ENCODE data around the gene PDGFRA. TPM values are rescaled to one million over a fixed set of nuclear protein-coding genes. Genes with fewer than 3 reads are reported as not detected.

Gene PDGFRA
- total RNA-seq (2014; rRNA removed; shearing (Covaris generic)) = 16.9 and 18.0 TPM in 2 replicates

DNA sequence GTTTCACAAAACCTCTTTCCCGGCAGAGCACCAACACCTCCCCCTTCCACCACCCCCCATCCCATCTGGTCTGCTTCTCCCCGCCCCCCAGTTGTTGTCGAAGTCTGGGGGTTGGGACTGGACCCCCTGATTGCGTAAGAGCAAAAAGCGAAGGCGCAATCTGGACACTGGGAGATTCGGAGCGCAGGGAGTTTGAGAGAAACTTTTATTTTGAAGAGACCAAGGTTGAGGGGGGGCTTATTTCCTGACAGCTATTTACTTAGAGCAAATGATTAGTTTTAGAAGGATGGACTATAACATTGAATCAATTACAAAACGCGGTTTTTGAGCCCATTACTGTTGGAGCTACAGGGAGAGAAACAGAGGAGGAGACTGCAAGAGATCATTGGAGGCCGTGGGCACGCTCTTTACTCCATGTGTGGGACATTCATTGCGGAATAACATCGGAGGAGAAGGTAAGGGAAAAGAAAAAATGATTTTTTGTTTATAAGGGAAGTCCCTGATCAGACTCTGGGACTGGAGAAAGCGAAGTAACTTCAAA is at the start of gene PDGFRA:
TSS of gene PDGFRA (plus strand) at position 333 of the 541 bp plus-strand sequence. CDS start 29,476 bp downstream, outside the sequence.
- DNase-seq (ENCODE audit: low read depth) = peak; percentile 78

DNA sequence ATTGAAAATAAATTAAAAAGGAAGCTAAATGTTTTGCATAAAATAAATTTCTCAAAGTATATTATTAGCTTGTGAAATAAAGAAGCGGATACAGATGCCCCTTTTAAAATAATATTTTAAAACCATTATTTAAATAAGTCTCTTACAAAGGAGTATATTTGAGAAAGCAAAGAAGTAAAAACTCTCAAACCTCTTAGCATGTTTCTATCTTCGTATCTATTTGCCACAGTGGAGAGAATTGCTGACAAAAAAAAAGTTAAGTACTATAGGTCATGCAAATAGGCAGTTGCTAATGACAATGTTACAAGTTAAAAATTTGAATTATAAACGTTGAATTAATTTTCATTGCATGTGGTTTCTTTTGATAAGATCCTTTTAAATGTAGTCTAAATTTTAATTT is 44.5 kb upstream of the PDGFRA start:
- DNase-seq (ENCODE audit: low read depth) = no peak

DNA sequence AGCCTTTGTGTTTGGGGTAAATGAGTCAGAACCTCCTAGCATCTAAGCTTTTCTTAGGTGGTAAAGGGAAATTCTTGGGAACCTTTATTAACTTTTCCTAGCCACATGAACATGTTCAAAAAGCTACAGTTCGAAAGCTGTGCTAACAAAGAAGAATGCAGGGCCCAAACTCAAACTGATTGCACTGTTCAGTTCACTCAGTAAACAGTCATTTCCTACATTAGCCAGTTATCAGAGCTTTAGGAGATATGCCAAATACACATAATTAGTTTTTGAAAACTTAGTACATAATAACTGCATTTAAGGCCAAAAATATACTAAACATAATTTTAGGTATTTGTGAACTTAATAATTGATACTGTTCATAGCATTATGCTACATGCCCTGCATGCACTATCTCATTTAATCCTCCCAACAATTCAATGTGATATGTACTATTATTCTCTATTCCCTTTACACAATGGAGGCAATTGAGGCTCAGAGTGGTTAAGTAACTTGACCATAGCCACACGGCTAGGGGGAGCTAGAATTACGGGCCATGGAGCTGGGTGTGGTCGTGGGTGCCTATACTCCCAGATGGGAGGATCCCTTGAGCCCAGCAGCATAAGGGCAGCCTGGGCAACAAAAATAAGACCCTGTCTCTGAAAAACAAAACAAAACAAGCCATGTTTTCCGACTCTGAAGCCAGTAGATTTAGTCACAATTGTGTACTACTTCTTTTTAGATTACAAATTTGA is 43.9 kb upstream of the PDGFRA start:
- DNase-seq (ENCODE audit: low read depth) = peak; percentile 29

DNA sequence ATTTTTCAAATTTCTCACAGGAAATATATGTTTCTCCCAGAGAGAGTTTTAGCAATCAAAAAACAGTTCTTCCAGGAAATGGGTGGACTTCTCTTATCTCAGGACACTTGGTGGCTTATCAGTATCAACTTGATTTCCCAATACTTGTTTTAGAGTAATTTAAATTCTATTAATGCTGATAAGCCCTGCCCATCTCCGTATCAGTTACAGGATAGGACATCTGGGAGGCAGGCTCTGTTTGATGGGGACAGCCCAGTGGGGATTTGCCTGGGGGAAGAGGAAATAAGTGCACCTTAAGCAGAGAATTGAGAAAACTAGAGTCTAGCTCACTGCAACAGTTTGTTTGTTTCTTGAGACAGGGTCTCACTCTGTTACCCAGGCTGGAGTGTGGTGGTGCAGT is 43.2 kb upstream of the PDGFRA start:
- DNase-seq (ENCODE audit: low read depth) = no peak

DNA sequence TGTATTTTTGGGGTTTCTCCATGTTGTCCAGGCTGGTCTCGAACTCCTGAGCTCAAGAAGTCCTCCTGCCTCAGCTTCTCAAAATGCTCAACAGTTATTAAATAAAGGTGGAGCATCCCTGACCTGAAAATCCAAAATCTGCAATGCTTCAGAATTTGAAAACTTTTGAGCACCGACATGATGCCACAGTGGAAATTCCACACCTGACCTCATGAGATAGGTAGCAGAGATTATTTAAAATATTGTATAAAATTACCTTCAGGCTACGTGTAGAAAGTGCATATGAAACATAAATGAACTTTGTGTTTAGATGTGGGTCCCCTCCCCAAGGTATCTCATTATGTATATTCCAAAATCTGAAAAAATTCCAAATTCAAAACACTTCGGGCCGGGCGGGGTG is 42.7 kb upstream of the PDGFRA start:
- DNase-seq (ENCODE audit: low read depth) = no peak

DNA sequence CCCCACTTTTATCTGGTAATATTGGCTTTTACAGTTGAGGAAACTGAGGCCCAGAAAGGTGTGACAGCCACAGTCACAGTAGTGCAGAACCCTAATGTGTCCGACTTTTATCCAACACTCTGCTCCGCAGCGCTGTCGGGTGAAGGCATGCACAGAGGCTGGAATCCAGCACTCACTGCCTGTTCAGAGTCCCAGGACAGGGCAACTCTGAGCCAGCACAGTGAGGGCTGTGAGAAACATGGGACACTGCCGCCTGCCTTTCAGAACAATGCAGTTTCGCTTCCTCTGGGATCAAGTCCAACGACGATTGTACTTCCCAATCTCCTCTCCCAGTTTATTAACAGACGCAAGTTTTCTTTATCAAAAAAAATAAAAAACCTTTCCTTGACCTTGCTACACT is 41.9 kb upstream of the PDGFRA start:
- peak; percentile 32 for DNase-seq (ENCODE audit: low read depth)

DNA sequence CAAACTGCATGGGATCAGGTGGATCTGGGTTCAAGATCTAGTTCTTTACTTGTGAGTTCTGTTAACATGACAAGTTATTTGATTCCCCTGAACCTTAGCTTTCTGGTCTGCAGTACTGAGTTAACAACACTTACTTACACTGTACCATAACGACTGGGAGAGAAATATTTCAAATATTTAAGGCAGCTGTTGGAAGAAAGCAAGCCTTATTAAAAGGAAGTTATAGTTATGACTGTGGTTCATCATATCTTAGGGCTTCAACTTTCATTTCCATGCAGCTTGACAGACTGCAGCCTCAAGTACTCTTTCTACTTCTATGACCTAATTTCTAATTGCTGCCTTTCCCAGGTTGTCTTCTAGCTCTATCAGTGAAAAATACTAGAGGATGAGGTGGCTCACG is 40.0 kb upstream of the PDGFRA start:
- no peak for DNase-seq (ENCODE audit: low read depth)

DNA sequence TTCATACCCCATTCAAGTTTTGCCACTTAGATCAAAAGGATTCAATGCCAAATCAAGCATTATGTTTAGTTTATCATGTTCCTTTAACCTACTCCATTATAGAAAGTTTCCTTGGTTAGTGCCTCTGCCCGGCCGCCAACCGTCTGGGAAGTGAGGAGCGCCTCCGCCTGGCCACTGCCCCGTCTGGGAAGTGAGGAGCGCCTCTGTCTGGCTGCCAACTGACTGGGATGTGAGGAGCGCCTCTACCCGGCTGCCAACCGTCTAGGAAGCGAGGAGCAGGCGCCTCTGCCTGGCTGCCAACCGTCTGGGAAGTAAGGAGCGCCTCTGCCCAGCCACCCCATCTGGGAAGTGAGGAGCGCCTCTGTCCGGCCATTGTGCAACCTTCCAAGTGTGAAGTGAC is 36.3 kb upstream of the PDGFRA start:
- no peak for DNase-seq (ENCODE audit: low read depth)

DNA sequence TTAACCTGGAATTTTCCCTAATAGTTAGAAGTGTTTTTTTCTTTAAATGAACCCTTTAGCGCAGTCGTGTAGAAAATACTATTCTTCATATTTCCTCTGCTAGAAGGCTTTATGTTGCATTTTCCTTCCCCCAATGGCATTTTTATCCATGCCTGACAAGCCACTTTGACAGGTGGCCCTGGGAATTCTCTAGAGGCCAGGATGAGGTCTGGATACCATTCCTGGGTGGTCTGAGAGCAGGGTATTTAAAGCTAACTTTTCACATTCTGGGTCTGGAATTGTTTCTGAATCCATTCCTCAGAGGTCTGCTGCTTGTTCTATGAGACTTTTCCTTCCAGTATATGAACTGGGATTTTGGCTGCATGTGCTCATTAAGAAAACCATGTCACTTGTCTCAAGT is 31.2 kb upstream of the PDGFRA start:
- no peak for DNase-seq (ENCODE audit: low read depth)

DNA sequence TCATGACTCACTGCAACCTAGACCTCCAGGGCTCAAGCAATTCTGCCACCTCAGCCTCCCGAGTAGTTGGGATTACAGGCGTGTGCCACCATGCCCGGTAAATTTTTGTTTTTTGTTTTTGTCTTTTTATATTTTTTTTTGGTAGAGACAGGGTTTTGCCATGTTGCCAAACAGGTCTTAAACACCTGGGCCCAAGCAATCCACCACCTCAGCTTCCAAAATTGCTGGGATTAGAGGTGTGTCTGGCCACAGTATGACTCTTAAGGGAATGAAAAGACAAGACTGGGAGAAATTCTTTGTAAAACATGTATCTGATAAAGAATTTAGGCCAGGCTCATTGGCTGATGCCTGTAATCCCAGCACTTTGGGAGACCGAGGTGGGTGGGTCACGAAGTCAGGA is 29.2 kb upstream of the PDGFRA start:
- no peak for DNase-seq (ENCODE audit: low read depth)

DNA sequence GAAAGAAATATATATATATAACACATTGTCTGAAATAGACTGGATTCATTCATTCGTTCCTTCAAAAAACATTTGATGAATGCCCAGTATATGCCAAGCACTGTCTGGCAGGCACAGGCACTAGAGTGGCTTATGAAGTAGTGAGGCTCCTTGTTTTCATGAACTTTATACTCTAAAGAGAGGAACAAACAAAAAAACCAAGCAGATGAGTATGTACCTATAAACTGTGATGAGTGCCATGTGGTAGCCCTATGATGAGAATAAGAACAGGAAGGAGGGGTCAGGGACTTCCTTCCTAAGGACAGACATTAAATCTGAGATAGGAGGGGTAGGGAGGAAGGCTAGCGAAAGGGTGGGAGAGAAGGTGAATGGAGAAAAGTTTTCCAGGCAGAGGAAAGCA is 19.5 kb upstream of the PDGFRA start:
- no peak for DNase-seq (ENCODE audit: low read depth)

DNA sequence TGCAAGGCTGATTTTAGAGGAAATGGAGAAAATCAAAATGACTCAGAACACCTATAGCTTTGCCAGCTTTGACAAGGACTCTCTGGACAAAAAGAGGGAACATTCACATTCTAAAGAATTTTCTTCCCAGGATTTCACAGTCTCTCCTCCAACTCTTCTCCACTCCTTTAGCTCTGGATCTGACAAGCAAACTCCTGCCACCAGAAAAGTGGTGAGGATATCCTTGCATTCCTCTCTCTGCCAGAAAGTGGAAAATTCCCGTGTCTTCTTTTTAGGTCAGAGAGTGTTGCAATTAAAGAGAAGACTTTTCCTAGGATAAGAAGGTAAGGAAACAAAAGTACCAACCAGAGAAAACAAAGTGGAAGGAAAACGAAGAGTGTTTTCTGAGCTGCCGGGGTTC is 16.1 kb upstream of the PDGFRA start:
- DNase-seq (ENCODE audit: low read depth) = peak; percentile 10

DNA sequence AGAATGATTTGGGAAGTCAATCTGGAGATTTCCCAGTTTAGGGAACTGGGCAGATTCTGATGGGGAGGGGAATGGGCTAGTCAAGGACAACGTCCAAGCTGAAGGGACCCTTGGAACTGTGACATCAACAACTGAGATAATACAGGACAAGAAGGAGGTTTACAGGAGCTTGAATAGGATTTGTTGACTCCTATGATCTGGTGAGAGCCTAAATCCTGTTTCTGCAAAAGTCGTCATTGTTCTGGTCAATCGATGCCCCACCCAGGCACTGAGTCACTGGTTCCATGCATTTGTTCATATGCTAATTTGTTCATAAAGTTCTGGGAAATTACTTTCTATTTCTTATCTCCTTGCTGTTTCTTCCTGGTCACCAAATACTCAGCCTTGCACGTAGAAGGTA is 15.3 kb upstream of the PDGFRA start:
- DNase-seq (ENCODE audit: low read depth) = peak; percentile 32

DNA sequence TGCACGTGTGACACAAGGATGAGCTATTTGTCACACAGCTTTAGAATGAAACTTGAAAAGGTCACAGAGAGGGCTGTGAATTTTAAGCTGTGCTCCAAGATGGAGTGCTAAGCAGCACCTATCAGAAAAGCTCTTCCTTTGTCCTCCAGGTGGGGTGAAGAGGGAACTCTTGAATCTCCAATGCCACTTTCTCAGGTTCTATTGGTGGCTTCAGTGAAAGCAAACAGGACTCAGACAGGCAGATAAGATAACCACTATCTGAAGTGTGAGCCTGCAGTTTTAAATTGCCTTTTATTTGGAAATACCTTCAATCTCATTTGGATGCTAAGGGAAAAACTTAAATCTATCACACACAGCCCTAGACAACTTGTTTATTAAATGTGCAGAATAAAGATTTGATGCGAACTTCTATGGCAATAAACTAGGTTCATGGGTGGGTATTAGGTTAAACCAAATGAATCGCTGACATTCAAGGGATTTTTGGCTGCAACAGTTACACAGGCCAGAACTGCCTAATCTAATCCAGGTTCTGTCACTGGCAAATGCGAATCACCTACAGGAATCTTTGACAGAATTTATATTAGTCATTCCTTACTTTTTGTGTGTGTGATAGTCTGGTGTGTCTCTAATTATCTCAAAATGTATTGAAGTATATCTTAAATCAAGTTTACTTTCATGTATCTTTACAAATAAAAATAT is 13.6 kb upstream of the PDGFRA start:
- DNase-seq (ENCODE audit: low read depth) = no peak

DNA sequence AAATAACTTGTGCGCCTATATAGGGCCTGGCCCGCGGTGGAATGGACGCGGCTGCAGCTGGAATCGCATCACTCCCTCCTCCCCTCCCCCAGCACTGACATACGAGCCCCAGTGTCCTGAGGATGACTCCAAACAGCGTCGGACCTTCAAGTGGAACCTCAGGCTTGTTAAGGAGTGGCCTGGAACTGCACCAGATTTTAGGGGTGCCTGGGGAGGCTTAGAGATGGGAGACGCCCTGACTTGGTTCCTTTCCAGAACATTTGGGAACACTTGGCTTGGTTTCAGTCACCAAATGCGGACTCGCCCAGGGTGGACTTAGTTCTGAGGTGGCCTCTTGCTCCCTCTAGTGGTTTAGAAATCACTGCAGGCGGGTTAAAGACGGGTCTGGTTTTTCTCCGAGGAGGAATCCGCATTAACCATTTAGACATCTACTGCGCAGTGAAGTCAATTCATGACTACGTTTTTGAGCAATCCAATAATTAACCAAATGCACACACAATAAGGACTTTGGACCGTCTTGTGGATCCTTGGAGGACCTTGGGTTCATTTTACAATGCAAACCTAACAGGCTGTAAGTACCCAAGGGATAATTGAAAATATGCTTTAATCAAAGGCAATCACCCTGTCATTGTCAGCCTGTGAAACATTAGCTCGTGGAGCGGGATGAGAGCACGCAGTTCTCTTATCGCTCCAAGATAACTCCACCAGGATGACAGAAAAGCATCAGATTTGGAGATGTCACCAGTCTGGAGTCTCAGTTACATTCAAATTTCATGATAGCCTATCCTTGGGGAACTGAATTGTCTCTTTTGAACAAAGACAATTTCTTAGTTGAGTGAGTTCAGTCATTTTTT is 11.2 kb upstream of the PDGFRA start:
- peak; percentile 96 for DNase-seq (ENCODE audit: low read depth)

DNA sequence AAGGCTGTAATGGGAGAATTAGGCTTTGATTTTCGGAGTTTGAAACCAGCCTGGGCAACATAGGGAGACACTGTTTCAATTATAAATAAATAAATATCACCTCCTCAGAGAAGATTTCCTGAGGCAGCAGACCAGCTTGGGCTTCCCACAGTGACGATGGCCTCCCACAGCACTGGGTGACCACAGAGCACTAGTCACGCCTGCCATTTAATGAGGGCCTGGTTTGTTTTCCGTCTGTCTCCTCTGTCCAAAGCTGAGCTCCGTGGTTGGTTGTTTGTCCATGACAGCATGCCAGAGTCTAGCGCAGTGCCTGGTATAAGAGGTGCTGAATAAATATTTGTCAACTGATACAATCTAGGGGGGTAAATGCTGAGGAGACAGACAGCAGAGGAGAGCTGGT is 10.4 kb upstream of the PDGFRA start:
- DNase-seq (ENCODE audit: low read depth) = peak; percentile 55

DNA sequence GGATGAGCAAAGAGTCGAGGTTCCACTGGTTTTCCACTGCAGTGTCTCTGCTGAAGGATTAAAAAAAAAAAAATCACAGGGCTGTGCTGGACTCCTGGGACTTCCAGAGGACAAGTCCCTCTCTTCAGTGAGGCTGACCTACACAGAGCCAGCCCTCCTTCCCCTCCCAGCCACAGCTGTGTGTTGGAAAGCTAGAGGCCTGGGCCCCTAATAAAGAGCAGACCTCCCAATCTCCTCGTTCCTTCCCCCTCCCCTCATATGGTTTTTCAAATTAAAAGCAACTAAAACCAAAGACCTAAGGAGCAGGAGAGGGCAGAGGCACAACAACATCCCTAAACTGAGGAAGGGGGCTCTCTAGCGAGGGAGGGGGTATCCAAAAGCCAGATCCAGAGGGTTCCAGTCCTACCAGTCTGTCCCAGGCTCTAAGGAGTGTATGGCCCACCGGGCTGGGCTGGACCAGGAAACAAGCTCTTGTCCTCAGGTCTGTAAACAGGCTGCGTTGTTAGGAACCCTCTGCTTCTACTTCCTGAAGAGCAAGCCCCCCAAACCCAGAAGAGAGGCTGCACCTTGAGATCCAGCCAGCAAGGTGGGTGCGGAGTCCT is 4.0 kb upstream of the PDGFRA start:
- no peak for DNase-seq (ENCODE audit: low read depth)

DNA sequence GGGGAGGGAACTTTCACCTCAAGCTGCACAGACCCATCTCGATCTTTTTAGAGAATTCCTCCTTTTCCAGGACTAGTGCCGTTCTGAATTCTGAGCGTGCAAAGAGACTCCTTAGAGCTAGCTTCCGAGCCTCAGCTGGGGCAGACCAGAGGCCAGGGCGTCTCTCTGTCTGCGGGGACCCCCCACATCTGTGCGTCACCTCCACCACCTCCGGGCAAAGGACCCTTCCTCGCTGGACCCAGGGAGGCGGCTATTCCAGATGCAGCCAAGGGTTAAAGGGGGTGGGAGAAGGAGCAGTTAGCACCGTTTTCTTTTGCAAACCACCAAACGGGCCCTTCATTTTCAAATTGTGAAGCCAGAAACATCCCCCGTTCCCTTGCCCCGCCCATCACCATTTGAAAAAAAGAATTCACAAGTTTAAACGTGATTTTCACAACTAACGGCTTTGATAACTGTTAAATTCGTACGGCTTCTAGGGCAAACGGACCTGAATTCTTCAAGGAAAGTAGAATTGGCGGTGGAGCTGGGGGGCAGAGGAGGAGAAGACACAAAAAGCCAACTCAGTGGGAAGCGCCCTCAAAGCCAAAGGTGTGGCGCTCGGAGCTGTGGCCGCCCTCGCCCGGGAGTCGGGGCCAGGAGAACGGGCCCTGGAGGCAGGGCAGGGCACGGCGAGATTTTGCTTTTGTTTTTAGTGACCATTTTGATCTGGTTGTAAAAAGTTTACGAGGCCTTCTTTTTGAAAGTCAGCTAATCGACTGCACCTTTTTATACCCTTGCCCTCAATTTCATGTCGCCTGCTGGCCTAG is 3.3 kb upstream of the PDGFRA start:
- no peak for DNase-seq (ENCODE audit: low read depth)

DNA sequence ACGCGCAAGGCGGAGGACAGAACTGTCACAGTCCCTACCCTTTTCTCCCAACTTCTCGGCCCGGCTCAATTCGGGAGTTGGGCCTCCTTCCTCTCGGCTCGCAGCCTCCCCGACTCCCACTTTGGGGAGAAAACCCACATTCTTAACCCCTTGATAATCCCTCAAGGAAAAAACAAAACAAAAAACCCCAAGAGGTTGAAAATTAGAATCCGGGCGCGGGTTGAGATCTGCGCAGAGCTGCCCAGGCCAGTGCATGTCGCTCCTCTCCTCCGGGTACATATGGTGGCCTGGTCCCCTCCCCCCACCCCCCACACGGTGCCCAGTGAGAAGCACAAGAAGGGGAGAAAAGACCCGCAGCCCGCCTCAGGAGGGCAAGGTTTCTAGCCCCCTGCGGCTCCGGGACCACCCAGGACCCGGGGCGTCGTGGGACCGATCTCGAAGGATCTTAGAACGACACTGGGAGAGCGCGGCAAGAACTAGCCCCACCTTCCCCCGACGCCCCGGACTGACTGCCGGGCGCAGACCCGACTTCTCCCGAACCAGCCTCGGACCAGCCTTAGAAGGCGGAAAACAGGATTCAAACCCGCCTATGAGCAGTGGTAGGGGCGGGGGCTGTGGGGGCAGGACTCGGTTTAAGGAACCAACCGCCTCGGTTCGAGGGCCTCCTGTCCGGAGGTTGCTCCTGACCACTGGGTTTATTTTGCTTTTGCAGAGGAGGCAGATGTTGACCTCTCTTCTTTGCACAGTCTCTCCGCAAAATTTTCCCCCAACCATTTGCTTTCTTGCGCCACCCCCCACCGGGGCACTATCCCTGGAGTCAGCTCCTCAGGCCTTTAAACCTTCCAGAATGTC is 2.5 kb upstream of the PDGFRA start:
- DNase-seq (ENCODE audit: low read depth) = peak; percentile 79
